GM12891 (cell line): Measurements from ENCODE around the gene KRTDAP.

Source experiments
- DNase-seq: peaks from one replicate; pipeline ENCODE4 v3.0.0; 2011; ENCODE audit warnings: low spot score; ENCODE audit not compliant: insufficient read length
- FAIRE-seq: peaks from 2 replicates; lab custom pipeline; 2011; peaks lifted over from hg19 to GRCh38; lab: Jason Lieb, UNC
- PAX5 ChIP-seq: IDR thresholded peaks from 2 replicates; pipeline ENCODE4 v1.6.1; 2011; ENCODE audit warnings: low read length, moderate library complexity, mild to moderate bottlenecking; ENCODE audit not compliant: insufficient read depth, severe bottlenecking
- POLR2A ChIP-seq: IDR thresholded peaks from 2 replicates; pipeline ENCODE4 v1.6.1; 2011; ENCODE audit warnings: low read depth, low read length, control low read depth
- POLR2AphosphoS5 ChIP-seq: IDR thresholded peaks from 2 replicates; pipeline ENCODE4 v1.6.1; 2011; ENCODE audit warnings: low read depth, low read length, control low read depth
- POU2F2 ChIP-seq: IDR thresholded peaks from 2 replicates; pipeline ENCODE4 v1.6.1; 2011; ENCODE audit warnings: low read depth, mild to moderate bottlenecking, control low read depth, low read length, moderate library complexity
- SPI1 ChIP-seq: IDR thresholded peaks from 2 replicates; pipeline ENCODE4 v1.6.1; 2011; ENCODE audit warnings: low read depth, low read length, control low read depth
- TAF1 ChIP-seq: IDR thresholded peaks from 2 replicates; pipeline ENCODE4 v1.6.1; 2011; ENCODE audit warnings: low read depth, low read length, control low read depth

KRTDAP gene

GRCh38 chr19:35455616-35456201, 34.6 kb downstream of the KRTDAP start:
- FAIRE-seq, result no peak
- TF ChIP-seq POLR2AphosphoS5 (no peak), POU2F2 (no peak), POLR2A (no peak), TAF1 (no peak)
- DNase-seq, result no peak

- peak; percentile 69 for FAIRE-seq
- no peak for DNase-seq
- no peak for TF ChIP-seq TAF1
- no peak for TF ChIP-seq SPI1
- TF ChIP-seq POU2F2, result no peak
- TF ChIP-seq POLR2AphosphoS5, result no peak
- TF ChIP-seq POLR2A, result no peak
- TF ChIP-seq PAX5, result no peak
Observed at GRCh38 chr19:35454663-35455062, 35.6 kb downstream of the KRTDAP start.

- TF ChIP-seq POLR2AphosphoS5, result no peak
- TF ChIP-seq POLR2A, result no peak
- TF ChIP-seq POU2F2, result 0 out of 2 replicates have a peak, but pooled peaks have one; percentile 46
- TF ChIP-seq SPI1, result peak; percentile 93
- TF ChIP-seq TAF1, result no peak
- no peak for TF ChIP-seq PAX5
- FAIRE-seq, result peak; percentile 86
- peak; percentile 55 for DNase-seq
Observed at GRCh38 chr19:35451338-35452096, 38.7 kb downstream of the KRTDAP start.

- TF ChIP-seq POLR2AphosphoS5 (no peak), POLR2A (0 out of 2 replicates have a peak, but pooled peaks have one; percentile 5)
- FAIRE-seq (peak; percentile 47), DNase-seq (no peak)
Observed at GRCh38 chr19:35449359-35450043, 40.8 kb downstream of the KRTDAP start.

GRCh38 chr19:35447606-35448469, 42.4 kb downstream of the KRTDAP start, which contains the start of gene FFAR2:
Gene FFAR2 (plus strand): TSS chr19:35448257. CDS start chr19:35449715, 1,458 bp downstream.
- TF ChIP-seq POLR2A (peak; percentile 88), POU2F2 (no peak), POLR2AphosphoS5 (peak; percentile 85), SPI1 (0 out of 2 replicates have a peak, but pooled peaks have one; percentile 14), PAX5 (no peak), TAF1 (0 out of 2 replicates have a peak, but pooled peaks have one; percentile 58)
- FAIRE-seq (peak; percentile 54), DNase-seq (no peak)

- FAIRE-seq, result peak; percentile 82
- no peak for DNase-seq
- no peak for TF ChIP-seq POLR2AphosphoS5
- TF ChIP-seq SPI1, result peak; percentile 56
- TF ChIP-seq TAF1, result no peak
- no peak for TF ChIP-seq PAX5
- TF ChIP-seq POU2F2, result no peak
Observed at GRCh38 chr19:35445826-35446593, 44.3 kb downstream of the KRTDAP start.

GRCh38 chr19:35444735-35445134, 45.5 kb downstream of the KRTDAP start:
- no peak for TF ChIP-seq PAX5
- no peak for DNase-seq
- FAIRE-seq, result no peak

GRCh38 chr19:35442091-35442490, 48.2 kb downstream of the KRTDAP start:
- DNase-seq (no peak), FAIRE-seq (peak; percentile 58)
- TF ChIP-seq POLR2A, result no peak
- no peak for TF ChIP-seq POU2F2
- no peak for TF ChIP-seq TAF1
- no peak for TF ChIP-seq PAX5
- TF ChIP-seq POLR2AphosphoS5, result no peak
- no peak for TF ChIP-seq SPI1

GRCh38 chr19:35439921-35440320, 50.3 kb downstream of the KRTDAP start:
- DNase-seq (no peak), FAIRE-seq (no peak)
- TF ChIP-seq POLR2A, result no peak
- no peak for TF ChIP-seq TAF1
- no peak for TF ChIP-seq POU2F2
- no peak for TF ChIP-seq POLR2AphosphoS5
- TF ChIP-seq PAX5, result no peak
- TF ChIP-seq SPI1, result no peak
